Measurements from ENCODE around the gene PLA2G4A.

- TF ChIP-seq CTCF (IDR thresholded peaks at IDR 0.05) (no peak), POLR2A (IDR thresholded peaks at IDR 0.05) (no peak), EP300 (IDR thresholded peaks at IDR 0.05) (no peak)
These were observed 44.9 kb downstream of the PLA2G4A start for GRCh38 chr1:186873687-186874086.
